GM18505 (cell line): ENCODE measurements around the gene ARID1B.

Source experiments
- ATAC-seq: cut with Tn5 transposase; IDR thresholded peaks from one replicate; pipeline ENCODE4 v1.9.1; 2021; ENCODE audit not compliant: unreplicated experiment
- POLR2A ChIP-seq: IDR thresholded peaks from 4 replicates; pipeline ENCODE4 v1.6.1; 2011; ENCODE audit warnings: borderline replicate concordance; ENCODE audit not compliant: insufficient read depth, insufficient read length; ENCODE audit errors: extremely low read depth

The ARID1B gene

GRCh38 chr6:157171801-157172200, 394.6 kb downstream of the ARID1B start:
- no peak for ATAC-seq
- TF ChIP-seq POLR2A: no peak

DNA sequence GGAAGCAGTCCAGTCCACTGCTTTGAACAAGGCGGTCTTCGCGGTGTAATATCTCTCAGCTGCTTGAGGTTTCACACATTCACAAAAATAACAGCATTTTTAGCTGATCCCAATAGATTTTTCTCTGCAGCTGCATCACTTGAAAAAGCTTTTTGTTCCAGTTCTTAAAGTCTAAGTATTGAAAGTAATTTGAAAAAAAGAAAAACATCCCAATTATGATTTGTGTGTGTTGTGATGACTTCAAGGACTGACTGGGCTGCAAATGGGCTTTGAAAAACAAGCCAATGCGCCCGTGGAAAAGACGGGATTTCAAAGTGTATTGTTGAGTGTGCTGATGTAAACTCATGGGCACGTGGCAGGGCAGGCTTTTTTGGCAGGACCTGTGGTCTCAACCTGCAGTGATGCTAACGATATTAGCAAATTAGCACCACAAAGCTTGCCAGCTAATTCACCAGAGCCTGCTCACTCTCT, 395.1 kb downstream of the ARID1B start:
- no peak for TF ChIP-seq POLR2A
- no peak for ATAC-seq

DNA sequence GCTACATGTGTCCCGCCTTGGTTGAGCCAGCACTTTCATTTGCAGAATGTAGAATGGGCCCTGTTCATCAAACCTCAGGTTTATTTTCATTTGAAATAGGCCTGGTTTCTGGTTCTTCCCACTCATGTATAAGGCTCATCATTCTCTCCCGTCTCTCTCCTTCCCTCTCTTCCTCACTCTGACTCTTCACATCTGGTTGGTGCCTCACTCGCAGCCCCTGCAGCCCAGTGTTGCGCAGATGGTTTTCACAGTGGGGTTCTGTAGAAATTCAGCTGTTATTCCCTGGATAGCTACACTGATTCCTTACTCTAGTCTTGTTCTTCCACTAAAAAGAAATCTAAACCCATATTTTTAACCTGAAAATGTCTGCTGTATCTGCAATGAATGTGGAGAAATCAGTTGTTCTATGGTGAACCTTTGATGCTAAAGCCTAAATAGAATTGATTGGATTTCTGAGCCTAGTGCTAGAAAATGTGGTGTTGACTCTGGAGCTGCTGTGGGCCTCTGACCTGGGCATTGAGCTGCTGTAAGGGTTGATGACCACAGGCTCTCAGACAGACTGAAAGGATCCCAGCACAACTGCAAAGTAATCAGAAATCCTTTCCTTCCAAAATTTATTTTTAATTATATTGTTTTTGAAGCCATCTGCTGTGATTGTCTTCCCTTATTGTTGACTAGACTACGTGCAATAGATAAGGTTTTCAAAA, 395.8 kb downstream of the ARID1B start:
- no peak for TF ChIP-seq POLR2A
- no peak for ATAC-seq

DNA sequence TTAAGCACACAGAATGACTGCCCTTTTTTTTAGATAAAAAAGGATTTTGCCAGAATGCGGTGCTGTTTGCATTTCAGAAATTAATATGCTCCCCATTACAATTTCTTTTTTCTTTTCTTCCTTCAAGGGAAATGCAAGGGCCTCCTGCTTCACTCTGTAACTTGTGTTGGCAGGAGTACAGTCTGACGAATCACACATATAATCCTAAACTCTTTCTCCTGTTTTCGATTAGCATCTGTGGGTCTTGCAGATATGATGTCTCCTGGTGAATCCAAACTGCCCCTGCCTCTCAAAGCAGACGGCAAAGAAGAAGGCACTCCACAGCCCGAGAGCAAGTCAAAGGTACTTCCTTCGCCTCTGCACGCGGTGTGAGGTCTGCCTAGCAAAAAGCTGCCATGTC, 396.6 kb downstream of the ARID1B start:
- TF ChIP-seq POLR2A: no peak
- no peak for ATAC-seq

DNA sequence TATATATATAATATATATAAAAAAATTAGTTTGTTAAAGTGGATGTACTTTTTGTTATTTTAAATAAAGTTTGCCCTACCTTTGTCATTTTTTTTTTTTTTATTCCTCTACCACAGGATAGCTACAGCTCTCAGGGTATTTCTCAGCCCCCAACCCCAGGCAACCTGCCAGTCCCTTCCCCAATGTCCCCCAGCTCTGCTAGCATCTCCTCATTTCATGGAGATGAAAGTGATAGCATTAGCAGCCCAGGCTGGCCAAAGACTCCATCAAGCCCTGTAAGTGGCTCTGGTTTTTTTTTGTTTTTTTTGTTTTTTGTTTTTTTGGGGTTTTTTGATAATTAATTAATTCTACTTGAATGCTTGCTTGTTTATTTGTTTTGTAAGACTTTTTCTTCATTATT, 397.6 kb downstream of the ARID1B start:
- TF ChIP-seq POLR2A: no peak

DNA sequence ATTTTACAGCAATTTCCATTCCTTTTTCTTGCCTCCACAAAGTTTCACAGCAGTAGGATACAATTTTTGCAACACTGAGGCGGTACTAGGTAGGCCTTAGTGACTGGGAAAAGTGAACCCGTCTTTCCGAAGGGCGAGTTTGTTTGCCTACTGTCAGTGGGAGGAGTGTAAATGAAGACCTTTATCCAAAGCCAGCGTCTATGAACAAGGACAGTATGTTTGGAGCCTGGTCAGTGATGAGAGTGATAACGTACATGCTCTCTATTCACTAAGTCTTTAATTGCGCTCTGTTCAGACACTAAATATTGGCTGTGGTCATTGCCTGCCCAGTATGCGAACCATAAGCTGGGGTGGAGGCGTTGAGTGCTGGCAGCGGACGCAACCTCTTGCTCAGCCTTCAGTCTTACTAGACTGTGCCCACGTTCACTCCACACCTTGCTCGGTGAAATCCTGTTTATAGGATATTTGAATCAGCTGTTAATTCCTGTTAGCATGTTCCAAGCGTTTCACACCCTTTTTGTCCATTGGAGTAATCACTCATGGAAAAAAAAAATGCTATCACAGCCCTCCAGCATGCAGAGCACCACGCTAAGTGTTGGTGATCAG, 400.7 kb downstream of the ARID1B start:
- no peak for TF ChIP-seq POLR2A
- no peak for ATAC-seq

More for the DNA sequence above, 397.6 kb downstream of the ARID1B start:
- ATAC-seq: no peak

DNA sequence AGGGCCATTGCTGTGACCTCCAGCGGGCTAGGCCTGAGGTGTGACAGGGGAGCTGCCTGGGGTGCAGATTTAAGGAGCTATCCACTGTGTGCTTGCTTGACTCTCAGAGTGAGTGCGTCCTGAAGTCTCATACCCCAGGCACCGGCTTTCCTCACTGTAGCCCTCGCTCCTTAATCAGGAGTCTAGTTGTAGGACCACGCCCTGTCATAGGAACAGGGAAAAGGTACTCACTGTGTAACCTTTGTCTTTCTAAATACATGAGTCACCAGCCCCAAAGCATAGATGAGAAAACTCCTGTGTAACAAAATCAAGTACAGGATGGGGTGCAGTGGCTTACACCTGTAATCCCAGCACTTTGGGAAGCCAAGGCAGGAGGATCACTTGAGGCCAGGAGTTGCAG, 404.5 kb downstream of the ARID1B start:
- no peak for TF ChIP-seq POLR2A
- ATAC-seq: no peak

GRCh38 chr6:157182503-157183264, 405.5 kb downstream of the ARID1B start:
- no peak for TF ChIP-seq POLR2A
- ATAC-seq: no peak

DNA sequence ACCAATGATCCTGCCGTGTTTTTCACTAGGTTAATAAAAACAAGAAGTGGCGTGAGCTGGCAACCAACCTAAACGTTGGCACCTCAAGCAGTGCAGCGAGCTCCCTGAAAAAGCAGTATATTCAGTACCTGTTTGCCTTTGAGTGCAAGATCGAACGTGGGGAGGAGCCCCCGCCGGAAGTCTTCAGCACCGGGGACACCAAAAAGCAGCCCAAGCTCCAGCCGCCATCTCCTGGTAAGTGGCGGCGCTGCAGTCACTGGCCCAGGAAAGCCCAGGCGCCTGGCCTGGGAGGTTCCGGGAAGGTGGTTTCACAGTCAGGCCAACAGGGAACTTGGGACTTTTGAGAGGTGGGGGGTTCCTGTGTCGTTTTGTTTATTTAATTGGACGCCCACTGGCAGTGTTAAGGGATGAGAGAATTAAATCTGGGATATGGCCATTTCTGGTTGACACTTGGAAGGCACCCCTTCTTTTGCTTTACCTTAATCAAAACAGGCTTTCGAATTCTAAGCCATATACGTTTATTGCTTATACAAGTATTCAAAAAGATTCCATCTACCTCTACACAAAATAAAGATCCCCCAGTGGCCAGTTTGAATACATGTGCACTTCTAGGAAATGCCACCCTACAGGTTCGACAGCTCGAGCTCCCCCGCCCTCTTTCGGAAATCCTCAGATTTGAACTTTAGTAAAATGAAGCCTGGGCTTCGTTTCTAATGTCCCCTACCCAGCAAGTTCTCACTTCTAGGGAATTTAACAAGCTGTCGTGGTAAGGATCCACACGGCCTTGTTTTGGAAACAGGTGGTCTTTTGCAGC, 407.2 kb downstream of the ARID1B start:
- ATAC-seq: no peak
- no peak for TF ChIP-seq POLR2A

GRCh38 chr6:157185171-157185570, 408.0 kb downstream of the ARID1B start:
- TF ChIP-seq POLR2A: no peak
- no peak for ATAC-seq

DNA sequence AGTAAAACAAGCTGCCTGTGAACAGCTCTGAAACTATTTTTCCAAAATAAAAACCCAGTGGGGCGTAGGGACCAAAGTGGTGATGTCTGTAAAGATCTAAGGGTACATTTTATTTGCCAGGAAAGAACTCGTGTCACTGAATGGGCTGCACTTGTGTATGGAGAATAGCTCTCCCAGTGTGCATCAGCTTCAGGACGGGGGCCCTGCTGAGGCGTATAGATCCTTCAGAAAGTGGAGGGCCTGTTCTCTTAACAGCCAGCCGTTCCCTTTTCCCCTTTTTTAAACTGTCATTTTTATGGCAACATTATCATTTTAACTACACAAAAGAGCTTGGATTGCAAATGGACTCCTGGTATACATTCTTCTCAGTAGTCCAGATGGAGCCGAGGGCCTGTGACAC, 408.8 kb downstream of the ARID1B start:
- no peak for TF ChIP-seq POLR2A
- no peak for ATAC-seq

GRCh38 chr6:157186785-157187181, 409.6 kb downstream of the ARID1B start:
- ATAC-seq: no peak
- no peak for TF ChIP-seq POLR2A
